GM21619 (cell line): ENCODE results near the gene CYLD.

ENCODE experiments used
- ATAC-seq: cut with Tn5 transposase; IDR thresholded peaks from one replicate; pipeline ENCODE4 v1.9.1; 2021; ENCODE audit not compliant: unreplicated experiment

CYLD gene

GRCh38 chr16:50814541-50814940 is 72.7 kb downstream of the CYLD start:
- ATAC-seq: no peak

GRCh38 chr16:50815382-50815781 is 73.5 kb downstream of the CYLD start:
- no peak for ATAC-seq

GRCh38 chr16:50816901-50817555 is 75.1 kb downstream of the CYLD start:
- ATAC-seq: no peak

GRCh38 chr16:50818380-50818779 is 76.5 kb downstream of the CYLD start:
- no peak for ATAC-seq

GRCh38 chr16:50819706-50820105 is 77.8 kb downstream of the CYLD start:
- no peak for ATAC-seq

GRCh38 chr16:50820225-50820624 is 78.3 kb downstream of the CYLD start:
- ATAC-seq: no peak

GRCh38 chr16:50821586-50821985 is 79.7 kb downstream of the CYLD start:
- ATAC-seq: no peak

- ATAC-seq: no peak
Observed at GRCh38 chr16:50822671-50823070, 80.8 kb downstream of the CYLD start.

GRCh38 chr16:50826797-50827316 is 85.0 kb downstream of the CYLD start:
- ATAC-seq: no peak

- ATAC-seq: no peak
Observed at GRCh38 chr16:50828164-50828702, 86.3 kb downstream of the CYLD start.

GRCh38 chr16:50830698-50831097 is 88.8 kb downstream of the CYLD start:
- ATAC-seq: no peak

GRCh38 chr16:50831751-50832150 is 89.9 kb downstream of the CYLD start:
- ATAC-seq: no peak

- ATAC-seq: no peak
Observed at GRCh38 chr16:50833929-50834328, 92.0 kb downstream of the CYLD start.

GRCh38 chr16:50834701-50835100 is 92.8 kb downstream of the CYLD start:
- ATAC-seq: no peak

GRCh38 chr16:50835358-50836060 is 93.6 kb downstream of the CYLD start:
- no peak for ATAC-seq

GRCh38 chr16:50836121-50836621 is 94.3 kb downstream of the CYLD start:
- ATAC-seq: no peak

GRCh38 chr16:50837324-50837723 is 95.4 kb downstream of the CYLD start:
- ATAC-seq: no peak

GRCh38 chr16:50838165-50838564 is 96.3 kb downstream of the CYLD start:
- ATAC-seq: no peak

GRCh38 chr16:50838885-50839284 is 97.0 kb downstream of the CYLD start:
- ATAC-seq: no peak

GRCh38 chr16:50839356-50839755 is 97.5 kb downstream of the CYLD start:
- ATAC-seq: no peak

GRCh38 chr16:50839920-50840729 is 98.2 kb downstream of the CYLD start:
- ATAC-seq: no peak
